Parathyroid adenoma (tissue), 2 donors: Measurements from ENCODE around the gene EXOSC9.

ENCODE experiments used
- H2AFZ ChIP-seq: fragments of 300-600 bp; sonication (generic); one replicate; pipeline ENCODE4 v1.7.0; 2017; ENCODE audit warnings: antibody characterized with exemption, mild to moderate bottlenecking
- H3K27ac ChIP-seq: fragments of 300-600 bp; sonication (generic); one replicate; pipeline ENCODE4 v1.7.0; 2017
- H3K27me3 ChIP-seq: fragments of 300-600 bp; sonication (generic); one replicate; pipeline ENCODE4 v1.7.0; 2017; ENCODE audit warnings: low read length; ENCODE audit not compliant: control insufficient read depth, insufficient read depth
- H3K36me3 ChIP-seq: fragments of 300-600 bp; sonication (generic); one replicate; pipeline ENCODE4 v1.7.0; 2017; ENCODE audit warnings: low read length; ENCODE audit not compliant: control insufficient read depth, insufficient read depth
- H3K4me1 ChIP-seq: fragments of 300-600 bp; sonication (generic); one replicate; pipeline ENCODE4 v1.7.0; 2017; ENCODE audit warnings: control low read depth
- H3K4me2 ChIP-seq: fragments of 300-600 bp; sonication (generic); one replicate; pipeline ENCODE4 v1.7.0; 2017; ENCODE audit warnings: low read length
- H3K4me3 ChIP-seq: fragments of 300-600 bp; sonication (generic); one replicate; pipeline ENCODE4 v1.7.0; 2017; ENCODE audit warnings: low read depth, low read length
- H3K79me2 ChIP-seq: fragments of 300-600 bp; sonication (generic); one replicate; pipeline ENCODE4 v1.7.0; 2017; ENCODE audit warnings: control low read depth
- H3K9ac ChIP-seq: fragments of 300-600 bp; sonication (generic); one replicate; pipeline ENCODE4 v1.7.0; 2017; ENCODE audit warnings: mild to moderate bottlenecking
- H3K9me3 ChIP-seq: fragments of 300-600 bp; sonication (generic); one replicate; pipeline ENCODE4 v1.7.0; 2017; ENCODE audit warnings: low read length; ENCODE audit not compliant: control insufficient read depth
- TF ChIP-seq, protein P1 (sequence below): fragments of 300-600 bp; sonication (generic); IDR thresholded peaks from one replicate; pipeline ENCODE4 v1.7.0; 2017; ENCODE audit warnings: antibody characterized with exemption, mild to moderate bottlenecking
- donor health status: primary hyperparathyroidism.

EXOSC9 gene

DNA sequence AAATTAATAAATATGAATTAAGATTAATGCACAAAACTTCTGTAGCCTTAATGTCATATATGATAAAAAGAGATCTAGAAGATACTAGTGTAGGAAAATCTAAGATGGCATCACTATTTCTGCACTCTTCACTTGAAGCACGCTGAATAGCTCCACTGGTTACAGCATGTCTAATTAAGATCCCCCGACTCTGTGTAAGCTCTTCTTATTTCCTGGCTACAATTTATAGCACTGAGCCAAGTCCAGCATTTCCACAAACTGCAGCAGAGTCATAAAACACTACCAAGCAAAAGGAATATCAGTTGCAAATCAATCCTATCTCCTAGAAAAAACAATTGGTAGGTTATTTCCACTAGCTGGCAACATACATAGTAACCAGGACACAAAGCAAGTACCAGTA, 23.8 kb downstream of the EXOSC9 start:
- Histone ChIP-seq H3K27ac (no peak overlapping the region), H3K4me2 (no peak overlapping the region), H3K9me3 (no peaks in the 10 kb centered on the region), H3K9ac (no peak overlapping the region), H3K4me3 (no peak overlapping the region), H2AFZ (no peak overlapping the region), H3K36me3 (no peaks in the 10 kb centered on the region), H3K79me2 (no peaks in the 10 kb centered on the region), H3K27me3 (no peaks in the 10 kb centered on the region), H3K4me1 (peaks cover 2% of the 10 kb centered on the region)
- TF ChIP-seq, protein P1, sequence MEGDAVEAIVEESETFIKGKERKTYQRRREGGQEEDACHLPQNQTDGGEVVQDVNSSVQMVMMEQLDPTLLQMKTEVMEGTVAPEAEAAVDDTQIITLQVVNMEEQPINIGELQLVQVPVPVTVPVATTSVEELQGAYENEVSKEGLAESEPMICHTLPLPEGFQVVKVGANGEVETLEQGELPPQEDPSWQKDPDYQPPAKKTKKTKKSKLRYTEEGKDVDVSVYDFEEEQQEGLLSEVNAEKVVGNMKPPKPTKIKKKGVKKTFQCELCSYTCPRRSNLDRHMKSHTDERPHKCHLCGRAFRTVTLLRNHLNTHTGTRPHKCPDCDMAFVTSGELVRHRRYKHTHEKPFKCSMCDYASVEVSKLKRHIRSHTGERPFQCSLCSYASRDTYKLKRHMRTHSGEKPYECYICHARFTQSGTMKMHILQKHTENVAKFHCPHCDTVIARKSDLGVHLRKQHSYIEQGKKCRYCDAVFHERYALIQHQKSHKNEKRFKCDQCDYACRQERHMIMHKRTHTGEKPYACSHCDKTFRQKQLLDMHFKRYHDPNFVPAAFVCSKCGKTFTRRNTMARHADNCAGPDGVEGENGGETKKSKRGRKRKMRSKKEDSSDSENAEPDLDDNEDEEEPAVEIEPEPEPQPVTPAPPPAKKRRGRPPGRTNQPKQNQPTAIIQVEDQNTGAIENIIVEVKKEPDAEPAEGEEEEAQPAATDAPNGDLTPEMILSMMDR, result no peak

DNA sequence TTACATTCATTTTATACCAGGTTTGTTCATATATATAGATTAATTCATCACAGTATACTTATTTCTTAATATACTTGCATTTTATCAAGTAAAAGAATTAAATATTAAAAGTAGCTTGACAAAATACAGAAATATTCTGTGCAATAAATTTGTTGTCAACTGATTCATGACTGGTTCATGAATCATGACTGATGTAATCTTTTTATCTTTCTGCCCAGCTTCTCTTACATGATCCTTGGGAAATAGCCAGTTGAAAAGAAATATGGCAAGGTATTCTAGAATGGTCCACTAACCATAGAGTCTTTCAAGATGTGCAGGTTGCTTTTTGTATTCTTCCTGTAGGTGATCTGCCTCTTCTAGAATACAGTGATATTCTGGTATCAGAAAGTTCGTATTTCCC, 26.7 kb downstream of the EXOSC9 start:
- Histone ChIP-seq H3K4me1 (peaks cover 2% of the 10 kb centered on the region), H2AFZ (no peak overlapping the region), H3K9ac (no peak overlapping the region), H3K27me3 (no peaks in the 10 kb centered on the region), H3K27ac (no peak overlapping the region), H3K4me2 (no peak overlapping the region), H3K4me3 (no peak overlapping the region), H3K36me3 (no peaks in the 10 kb centered on the region), H3K9me3 (no peaks in the 10 kb centered on the region), H3K79me2 (no peaks in the 10 kb centered on the region)
- TF ChIP-seq, protein P1, result no peak

DNA sequence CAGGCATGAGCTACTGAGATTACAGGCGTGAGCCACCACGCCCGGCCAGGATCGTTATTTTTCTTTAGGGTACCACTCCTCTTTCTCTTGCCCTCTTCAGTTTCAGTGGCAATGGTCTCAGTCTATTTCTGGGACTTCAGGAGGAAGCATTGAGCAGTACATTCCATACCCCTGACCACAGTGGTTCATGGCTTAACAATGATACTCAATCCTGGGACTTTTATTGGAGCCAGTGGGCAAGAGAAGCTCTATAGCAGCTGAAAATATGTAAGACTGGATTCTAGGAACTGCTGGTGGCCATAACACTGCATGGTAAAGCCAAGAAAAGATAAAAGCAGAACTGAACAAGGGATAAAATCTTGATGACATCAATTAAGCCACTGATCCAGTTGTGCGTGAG, 28.4 kb downstream of the EXOSC9 start:
- H3K36me3 ChIP-seq, result no peaks in the 10 kb centered on the region
- TF ChIP-seq, protein P1, result no peak
- no peaks in the 10 kb centered on the region for H3K27me3 ChIP-seq
- H3K4me1 ChIP-seq, result no peaks in the 10 kb centered on the region
- H3K9ac ChIP-seq, result no peak overlapping the region
- H3K27ac ChIP-seq, result no peak overlapping the region
- H2AFZ ChIP-seq, result no peak overlapping the region
- H3K4me2 ChIP-seq, result no peak overlapping the region
- H3K9me3 ChIP-seq, result no peaks in the 10 kb centered on the region
- no peaks in the 10 kb centered on the region for H3K79me2 ChIP-seq
- no peak overlapping the region for H3K4me3 ChIP-seq

DNA sequence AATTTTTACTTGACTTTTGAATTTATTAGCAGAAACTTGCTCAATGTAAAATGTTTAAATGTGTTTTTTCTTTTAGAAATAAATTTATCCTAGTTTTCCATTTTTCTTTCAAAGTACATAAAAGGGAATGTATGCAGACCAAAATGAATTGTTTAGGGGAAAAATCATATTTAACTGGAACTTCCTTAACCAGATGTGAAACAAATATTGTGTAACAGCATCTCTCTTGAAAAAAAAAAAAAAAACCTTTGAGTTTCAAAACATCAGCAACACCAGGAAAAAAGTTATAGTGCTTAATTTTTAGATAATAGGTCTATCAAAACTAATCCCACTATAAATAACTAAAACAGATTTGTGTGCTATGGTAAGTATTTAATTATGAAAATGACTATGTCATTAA, 37.0 kb downstream of the EXOSC9 start:
- no peak overlapping the region for H2AFZ ChIP-seq
- TF ChIP-seq, protein P1, result no peak
- H3K36me3 ChIP-seq, result no peaks in the 10 kb centered on the region
- H3K4me1 ChIP-seq, result no peaks in the 10 kb centered on the region
- H3K4me3 ChIP-seq, result no peak overlapping the region
- no peaks in the 10 kb centered on the region for H3K9me3 ChIP-seq
- no peak overlapping the region for H3K9ac ChIP-seq
- no peaks in the 10 kb centered on the region for H3K79me2 ChIP-seq
- H3K4me2 ChIP-seq, result no peak overlapping the region
- no peaks in the 10 kb centered on the region for H3K27me3 ChIP-seq
- no peak overlapping the region for H3K27ac ChIP-seq

DNA sequence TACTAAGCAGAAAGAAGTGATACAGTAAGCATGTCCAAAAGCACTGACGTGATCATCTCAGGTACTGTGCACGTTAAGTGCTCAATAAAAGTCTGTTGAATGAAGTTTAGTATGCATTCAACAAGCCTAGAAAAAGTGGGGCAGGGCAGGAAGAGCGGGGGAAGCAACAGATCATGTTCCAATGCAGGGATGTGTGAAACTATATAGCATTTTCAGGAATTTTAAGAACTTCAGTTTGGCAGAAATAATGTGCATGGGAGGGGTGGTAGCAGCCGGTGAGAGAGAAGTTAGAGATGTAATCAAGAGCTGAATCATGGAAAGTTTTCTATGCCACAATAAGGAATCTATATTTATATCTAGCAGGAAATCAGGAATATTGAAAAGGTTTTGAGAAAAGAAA, 41.7 kb downstream of the EXOSC9 start:
- no peaks in the 10 kb centered on the region for H3K36me3 ChIP-seq
- H3K9me3 ChIP-seq, result no peaks in the 10 kb centered on the region

More for the DNA sequence above, 41.7 kb downstream of the EXOSC9 start:
- Histone ChIP-seq H3K9ac (no peak overlapping the region), H3K79me2 (no peaks in the 10 kb centered on the region), H2AFZ (no peak overlapping the region), H3K27ac (no peak overlapping the region), H3K4me3 (no peak overlapping the region), H3K4me2 (no peak overlapping the region), H3K4me1 (no peaks in the 10 kb centered on the region), H3K27me3 (no peaks in the 10 kb centered on the region)
- TF ChIP-seq, protein P1, result no peak
